ENCODE results near the gene ADGRV1.
"Not testable (repeated sequence)": the region's sequence is repeated elsewhere in the genome, so short reads cannot be mapped to it uniquely, and the experiment has no call there.

ADGRV1 gene

DNA sequence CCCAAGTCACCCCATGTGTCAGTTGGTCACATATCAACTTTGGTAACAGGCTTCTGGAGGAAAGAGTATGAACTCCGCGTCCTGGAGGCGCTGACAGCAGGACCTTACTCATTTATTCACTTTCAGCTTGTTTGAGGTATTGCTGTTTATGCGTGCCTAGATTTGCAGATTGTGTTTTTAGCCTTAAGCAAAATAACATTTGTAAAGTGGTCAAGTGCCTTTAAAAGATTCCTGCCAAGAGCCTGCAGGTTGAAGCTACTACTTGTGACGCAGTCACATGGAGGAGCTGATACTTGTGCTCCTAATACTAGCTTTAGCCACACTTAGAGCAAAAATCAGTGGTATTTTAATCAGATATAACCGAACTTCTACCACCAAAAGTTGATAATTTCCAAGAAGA, 351.3 kb downstream of the ADGRV1 start:
- no peak for DNase-seq (ENCODE audit: low read depth)

- no peak for DNase-seq (ENCODE audit: low read depth)
These were observed 352.6 kb downstream of the ADGRV1 start for GRCh38 chr5:90911169-90911568.

DNA sequence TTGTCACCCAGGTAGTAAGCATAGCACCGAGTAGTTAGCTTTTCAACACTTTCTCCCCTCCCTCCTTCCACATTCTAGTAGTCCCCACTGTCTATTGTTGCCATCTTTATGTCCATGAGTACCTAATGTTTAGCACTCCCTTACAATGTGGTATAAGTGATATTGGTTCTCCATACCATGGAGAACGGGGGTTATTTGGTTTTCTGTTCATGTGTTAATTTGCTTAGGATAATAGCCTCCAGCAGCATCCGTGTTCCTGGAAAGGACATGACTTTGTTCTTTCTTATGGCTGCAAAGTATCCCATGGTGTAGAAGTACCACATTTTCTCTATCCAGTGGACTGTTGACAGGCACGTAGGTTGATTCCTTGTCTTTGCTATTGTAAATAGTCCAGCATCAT, 353.9 kb downstream of the ADGRV1 start:
- DNase-seq (ENCODE audit: low read depth) = no peak

GRCh38 chr5:90915393-90915792, 356.8 kb downstream of the ADGRV1 start:
- DNase-seq (ENCODE audit: low read depth) = no peak

DNA sequence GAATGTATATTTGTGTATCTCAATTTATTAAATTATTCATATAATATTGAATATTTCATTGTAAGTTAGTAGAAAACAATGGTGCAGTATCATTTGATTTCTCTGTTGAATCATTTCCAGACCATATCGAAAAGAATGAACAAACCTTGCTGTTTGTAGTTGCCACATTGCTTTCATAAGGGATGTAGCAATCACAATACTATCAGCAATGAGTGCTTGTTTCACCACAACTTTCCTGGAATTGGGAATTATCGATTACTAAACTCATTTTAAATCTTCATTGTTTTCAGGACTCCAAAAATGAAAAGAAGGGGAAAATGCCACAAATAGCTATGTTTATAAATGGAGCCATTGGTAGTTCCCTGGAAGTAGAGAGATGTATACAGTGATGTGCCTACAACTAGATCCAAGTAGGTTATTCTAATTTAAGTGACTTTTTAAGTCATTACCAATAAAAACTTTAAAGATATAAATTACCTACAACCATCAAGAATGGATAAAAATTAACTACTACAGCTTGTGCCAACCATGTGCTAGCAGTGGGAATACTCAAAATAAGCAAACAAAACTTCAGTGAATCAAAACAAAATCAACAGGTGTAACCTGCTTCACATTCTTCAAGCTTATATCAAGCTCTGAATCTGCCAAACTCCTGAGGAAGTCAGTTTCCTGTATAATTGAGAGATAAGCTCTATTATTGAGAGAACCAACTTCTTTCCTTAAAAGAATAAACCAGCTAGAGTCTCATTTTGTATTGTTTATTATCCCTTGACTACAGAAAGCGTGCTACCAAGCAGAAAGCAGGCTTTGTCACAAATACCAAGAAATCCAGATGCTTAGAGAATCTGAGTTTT, 358.6 kb downstream of the ADGRV1 start:
- DNase-seq (ENCODE audit: low read depth) = no peak

DNA sequence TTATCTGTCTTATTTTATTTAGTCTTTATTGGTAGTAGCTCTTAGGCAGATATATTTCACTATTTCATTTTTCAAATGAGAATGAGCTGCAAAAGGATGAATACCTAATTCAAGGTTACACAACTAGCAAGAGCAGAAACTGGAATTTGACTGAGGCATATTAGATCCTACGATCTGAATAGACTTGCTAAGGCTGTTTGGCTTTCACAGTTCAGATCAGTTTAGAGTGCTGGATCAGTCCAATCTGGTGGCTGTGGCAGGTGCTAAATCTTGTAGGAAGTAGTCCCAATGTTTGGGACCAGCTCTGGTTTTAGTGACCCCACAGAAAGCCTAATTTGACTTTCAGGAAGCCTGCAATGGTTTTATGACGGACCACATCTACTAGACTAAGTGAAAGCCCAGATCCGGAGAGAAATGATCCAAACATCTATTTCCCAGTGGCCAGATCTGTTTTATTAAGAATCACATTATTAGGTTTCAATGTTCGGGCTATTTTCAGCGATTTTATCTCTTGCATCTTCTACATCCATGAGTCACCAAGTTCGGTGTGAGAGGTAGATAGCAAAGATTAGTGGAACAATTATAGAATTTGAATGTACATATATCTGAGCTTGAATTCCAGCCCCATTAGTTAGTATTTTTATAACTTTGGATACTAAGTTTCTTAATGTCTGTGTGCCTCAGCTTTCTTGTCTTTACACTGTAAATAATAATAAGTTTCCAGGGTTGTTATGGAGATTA, 359.5 kb downstream of the ADGRV1 start:
- no peak for DNase-seq (ENCODE audit: low read depth)

GRCh38 chr5:90921418-90921973, 362.9 kb downstream of the ADGRV1 start:
- DNase-seq (ENCODE audit: low read depth) = no peak

- not testable (repeated sequence) for DNase-seq (ENCODE audit: low read depth)
These were observed 365.6 kb downstream of the ADGRV1 start for GRCh38 chr5:90924222-90924621.

DNA sequence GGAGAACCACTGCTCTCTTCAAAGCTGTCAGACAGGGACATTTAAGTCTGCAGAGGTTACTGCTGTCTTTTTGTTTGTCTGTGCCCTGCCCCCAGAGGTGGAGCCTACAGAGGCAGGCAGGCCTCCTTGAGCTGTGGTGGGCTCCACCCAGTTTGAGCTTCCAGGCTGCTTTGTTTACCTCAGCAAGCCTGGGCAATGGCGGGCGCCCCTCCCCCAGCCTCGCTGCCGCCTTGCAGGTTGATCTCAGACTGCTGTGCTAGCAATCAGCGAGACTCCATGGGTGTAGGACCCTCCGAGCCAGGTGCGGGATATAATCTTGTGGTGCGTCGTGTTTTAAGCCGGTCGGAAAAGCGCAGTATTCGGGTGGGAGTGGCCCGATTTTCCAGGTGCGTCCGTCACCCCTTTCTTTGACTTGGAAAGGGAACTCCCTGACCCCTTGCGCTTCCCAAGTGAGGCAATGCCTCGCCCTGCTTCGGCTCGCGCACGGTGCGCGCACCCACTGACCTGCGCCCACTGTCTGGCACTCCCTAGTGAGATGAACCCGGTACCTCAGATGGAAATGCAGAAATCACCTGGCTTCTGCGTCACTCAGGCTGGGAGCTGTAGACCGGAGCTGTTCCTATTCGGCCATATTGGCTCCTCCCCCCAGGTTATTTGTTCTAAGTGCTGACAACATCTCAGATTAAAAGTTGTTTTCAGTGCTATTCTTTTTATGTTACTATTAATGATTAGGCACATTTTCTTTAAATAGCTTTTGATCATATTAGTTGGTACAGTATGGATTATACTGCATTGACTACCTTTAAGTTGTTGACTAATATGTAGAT, 370.6 kb downstream of the ADGRV1 start:
- DNase-seq (ENCODE audit: low read depth) = not testable (repeated sequence)

GRCh38 chr5:90930062-90930461, 371.5 kb downstream of the ADGRV1 start:
- no peak for DNase-seq (ENCODE audit: low read depth)

GRCh38 chr5:90930756-90931431, 372.3 kb downstream of the ADGRV1 start:
- no peak for DNase-seq (ENCODE audit: low read depth)

GRCh38 chr5:90932052-90932699, 373.6 kb downstream of the ADGRV1 start:
- no peak for DNase-seq (ENCODE audit: low read depth)

GRCh38 chr5:90933298-90933697, 374.7 kb downstream of the ADGRV1 start:
- no peak for DNase-seq (ENCODE audit: low read depth)

GRCh38 chr5:90934091-90934719, 375.6 kb downstream of the ADGRV1 start:
- DNase-seq (ENCODE audit: low read depth) = no peak

- no peak for DNase-seq (ENCODE audit: low read depth)
These were observed 376.1 kb downstream of the ADGRV1 start for GRCh38 chr5:90934738-90935137.

DNA sequence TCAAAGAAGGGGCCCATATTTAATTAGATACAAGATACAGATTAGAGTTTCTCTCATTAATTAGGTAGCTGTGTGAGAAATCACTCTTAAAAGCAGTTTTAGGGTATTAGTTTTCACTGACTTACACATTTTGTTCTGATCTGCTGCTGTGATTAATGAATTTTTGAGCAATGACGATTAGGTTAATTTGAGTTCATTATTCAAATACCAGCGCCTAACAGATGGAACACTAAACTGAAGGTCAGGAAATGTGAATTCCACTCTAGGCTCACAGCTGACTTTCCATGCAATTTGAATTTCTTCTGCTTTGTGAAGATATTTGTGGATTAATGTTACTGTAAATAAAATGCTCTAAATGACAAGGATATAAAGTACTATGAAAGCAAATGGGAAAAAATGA, 380.6 kb downstream of the ADGRV1 start:
- DNase-seq (ENCODE audit: low read depth) = no peak

DNA sequence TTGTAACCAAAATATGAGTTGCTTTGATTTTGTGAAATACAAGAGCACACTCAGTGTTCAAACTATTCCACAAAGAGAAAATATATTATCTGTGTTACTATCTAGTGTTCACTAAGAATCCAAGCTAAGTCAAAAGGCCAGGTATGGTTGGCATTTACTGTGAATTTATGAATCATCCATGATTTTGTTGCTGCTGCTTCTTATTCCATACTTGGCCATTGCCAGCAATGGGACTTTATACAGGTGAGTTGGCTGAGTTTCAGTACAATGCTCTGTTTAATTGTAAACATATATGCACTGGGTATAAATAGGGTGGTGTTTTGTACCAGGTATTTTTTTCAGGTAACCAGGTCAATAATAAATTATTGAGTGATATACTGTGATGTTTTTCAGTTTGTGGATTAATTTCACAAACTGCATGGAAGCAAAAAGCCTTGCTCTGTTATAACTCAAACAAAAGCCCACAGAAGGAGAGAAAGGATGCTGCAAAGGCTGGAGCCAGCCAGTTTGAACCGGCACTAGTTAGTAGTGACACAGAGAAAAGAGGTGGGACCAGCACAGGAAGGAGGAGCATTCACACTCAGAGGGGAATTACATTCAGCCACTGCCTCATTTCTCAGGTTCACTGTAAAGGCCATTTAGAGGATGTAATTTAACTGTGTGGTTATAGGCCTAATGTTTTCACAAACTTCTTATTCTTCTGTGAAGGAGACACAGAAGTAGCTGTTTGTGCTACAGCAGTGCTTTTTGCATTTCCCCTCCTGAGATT, 381.8 kb downstream of the ADGRV1 start:
- DNase-seq (ENCODE audit: low read depth) = no peak

- no peak for DNase-seq (ENCODE audit: low read depth)
These were observed 382.6 kb downstream of the ADGRV1 start for GRCh38 chr5:90941002-90941720.

GRCh38 chr5:90944116-90944515, 385.5 kb downstream of the ADGRV1 start:
- no peak for DNase-seq (ENCODE audit: low read depth)

Measured in activated T-cell treated with anti-CD3 and anti-CD28 coated beads for 1 hour (primary cell).